ENCODE data around the gene NRGN. TPM values are rescaled to one million over a fixed set of nuclear protein-coding genes. Genes with fewer than 3 reads are reported as not detected.

Gene NRGN
- total and polyA plus RNA-seq, 10 of the 15 experiments (the other 5 are each of a cell fraction or from before 2014, with no cell fraction given): 0.36 to 3.2 (median 1.1) TPM; not detected in 2

GRCh38 chr11:124712392-124712791 lies 27.4 kb upstream of the NRGN start:
- POLR2A ChIA-PET: no interaction called here
- Histone ChIP-seq H3K9ac (ENCODE audit: control insufficient read depth, insufficient read depth, low read length) (no peak overlapping the region), H3K9me3 (replicated peaks; ENCODE audit: control insufficient read depth, insufficient read depth, low read length) (no peaks in the 10 kb centered on the region; the same call in 2 of the 3 replicates), H3K27me3 (replicated peaks in 1 of 2; ENCODE audit: control insufficient read depth in 2 of 2, insufficient read depth in 2 of 2, low read length in 1 of 2) (peaks cover 2 to 4% of the 10 kb centered on the region in 2 experiments; a peak in 2 of 4 replicates), H3K36me3 (ENCODE audit: control insufficient read depth in 2 of 2, insufficient read depth in 2 of 2, low read length in 1 of 2) (no peaks in the 10 kb centered on the region), H3K27ac (ENCODE audit: control insufficient read depth, insufficient read depth) (no peak overlapping the region), H3K4me2 (ENCODE audit: control insufficient read depth, insufficient read depth) (no peak overlapping the region), H3K79me2 (ENCODE audit: control insufficient read depth, insufficient read depth, low read length) (no peaks in the 10 kb centered on the region), H3K4me3 (no peak overlapping the region), H2AFZ (ENCODE audit: control insufficient read depth, low read depth, low read length) (no peak overlapping the region), H3K4me1 (ENCODE audit: control insufficient read depth, insufficient read depth, low read length) (no peaks in the 10 kb centered on the region; the same call in 1 of the 2 replicates), H4K20me1 (ENCODE audit: control insufficient read depth, insufficient read depth) (no peaks in the 10 kb centered on the region)
- no peak for ATAC-seq
- no peak for FAIRE-seq
- in situ Hi-C loops (cut with MboI) (no loop called here), intact Hi-C loops (cut with micrococcal nuclease; ENCODE audit: unreplicated experiment) (no loop called here)
- CTCF ChIA-PET: no interaction called here
- no peak for TF ChIP-seq MYC (IDR thresholded peaks at IDR 0.05; ENCODE audit: insufficient read depth, insufficient read length, insufficient replicate concordance, low read length, severe bottlenecking)
- no peak for TF ChIP-seq YY1 (IDR thresholded peaks at IDR 0.05; ENCODE audit: low read depth, low read length)
- no peak for TF ChIP-seq CHD1 (IDR thresholded peaks at IDR 0.05; ENCODE audit: low read depth, low read length)
- TF ChIP-seq SP1 (IDR thresholded peaks at IDR 0.05; ENCODE audit: low read depth, low read length): no peak
- TF ChIP-seq BCL11A (IDR thresholded peaks at IDR 0.05; ENCODE audit: low read depth, low read length): no peak
- no peak for TF ChIP-seq IRF4 (IDR thresholded peaks at IDR 0.05; ENCODE audit: low read depth, low read length)
- TF ChIP-seq FOXM1 (IDR thresholded peaks at IDR 0.05; ENCODE audit: low read depth, low read length): no peak
- no peak for TF ChIP-seq EZH2 (IDR thresholded peaks at IDR 0.05; ENCODE audit: borderline replicate concordance, control insufficient read depth, low read depth, low read length)
- no peak for TF ChIP-seq KLF5 (IDR thresholded peaks at IDR 0.05; ENCODE audit: partially characterized antibody)
- no peak for TF ChIP-seq CBX3 (IDR thresholded peaks at IDR 0.05; ENCODE audit: borderline replicate concordance, low read depth)
- TF ChIP-seq FOXK2 (IDR thresholded peaks at IDR 0.05): no peak
- no peak for TF ChIP-seq MTA3 (IDR thresholded peaks at IDR 0.05; ENCODE audit: borderline replicate concordance, low read length)
- no peak for TF ChIP-seq POLR2AphosphoS5 (IDR thresholded peaks at IDR 0.05; ENCODE audit: low read length)
- TF ChIP-seq ZNF384 (IDR thresholded peaks at IDR 0.05; ENCODE audit: borderline replicate concordance, low read depth, low read length): no peak
- WGBS (ENCODE audit: insufficient coverage, insufficient replicate concordance, low lambda C conversion rate, missing lambda C conversion rate): 47% methylated on average over 3 of the region's 3 CpGs
- RAD21 ChIA-PET (ENCODE audit: unreplicated experiment): no interaction called here
- SMC1A ChIA-PET (ENCODE audit: uncharacterized antibody, unreplicated experiment): no interaction called here
- DNase-seq (ENCODE audit: low read depth, low spot score): no peak
- BruUV-seq (replicated peaks): no TSS peak

Measured in GM12878 (cell line).